ENCODE results near the gene SIK3.

The SIK3 gene

DNA sequence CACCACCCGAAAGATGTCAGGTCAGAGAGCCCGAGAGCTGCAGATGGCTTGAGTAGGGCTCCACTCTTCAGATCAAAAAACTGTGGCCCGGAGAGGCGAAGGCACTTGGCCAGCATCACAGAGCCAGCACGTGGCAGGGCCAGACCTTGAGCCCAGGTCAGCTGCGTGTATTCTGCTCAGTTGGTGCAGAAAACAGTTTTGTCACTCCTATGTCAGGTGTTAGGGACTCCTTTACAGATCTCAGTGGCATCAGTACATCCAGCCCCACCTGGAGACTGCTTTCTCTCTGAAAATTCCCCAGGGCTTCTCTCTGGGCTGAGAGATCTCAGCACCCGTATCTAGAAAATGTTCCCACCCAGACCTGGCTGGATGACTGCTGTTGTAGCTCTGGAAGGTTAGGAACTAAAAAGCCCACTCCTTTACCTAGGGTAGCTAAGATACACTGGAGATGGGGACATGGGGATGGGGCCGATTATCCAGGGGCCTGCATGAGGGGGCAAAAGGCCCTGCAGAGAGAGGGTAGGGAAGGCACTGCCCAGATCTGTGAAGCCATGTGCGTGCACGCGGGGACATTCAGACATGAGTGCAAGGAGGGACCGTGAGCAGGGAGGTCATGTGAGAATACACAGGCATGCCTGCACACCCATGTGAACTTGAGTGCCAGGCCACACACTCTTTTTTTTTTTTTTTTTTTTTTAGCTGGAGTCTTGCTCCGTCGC is 264.3 kb downstream of the SIK3 start:
- no peak for DNase-seq

DNA sequence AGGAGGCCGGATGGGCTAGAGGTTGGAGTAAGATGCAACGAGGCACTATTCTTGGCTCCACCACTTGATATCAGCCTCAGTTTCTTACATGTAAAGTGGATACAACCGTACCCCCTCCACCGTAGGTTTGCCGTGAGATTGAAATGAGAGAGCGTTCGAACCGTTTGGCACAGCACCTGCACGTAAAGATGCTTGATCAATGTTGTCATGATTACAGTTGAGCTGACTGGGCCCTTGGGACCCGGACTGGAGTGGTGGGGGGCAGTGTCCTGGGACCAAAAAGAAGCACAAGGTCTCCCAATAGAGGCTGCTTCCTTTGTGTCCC is 264.8 kb downstream of the SIK3 start:
- DNase-seq = no peak

DNA sequence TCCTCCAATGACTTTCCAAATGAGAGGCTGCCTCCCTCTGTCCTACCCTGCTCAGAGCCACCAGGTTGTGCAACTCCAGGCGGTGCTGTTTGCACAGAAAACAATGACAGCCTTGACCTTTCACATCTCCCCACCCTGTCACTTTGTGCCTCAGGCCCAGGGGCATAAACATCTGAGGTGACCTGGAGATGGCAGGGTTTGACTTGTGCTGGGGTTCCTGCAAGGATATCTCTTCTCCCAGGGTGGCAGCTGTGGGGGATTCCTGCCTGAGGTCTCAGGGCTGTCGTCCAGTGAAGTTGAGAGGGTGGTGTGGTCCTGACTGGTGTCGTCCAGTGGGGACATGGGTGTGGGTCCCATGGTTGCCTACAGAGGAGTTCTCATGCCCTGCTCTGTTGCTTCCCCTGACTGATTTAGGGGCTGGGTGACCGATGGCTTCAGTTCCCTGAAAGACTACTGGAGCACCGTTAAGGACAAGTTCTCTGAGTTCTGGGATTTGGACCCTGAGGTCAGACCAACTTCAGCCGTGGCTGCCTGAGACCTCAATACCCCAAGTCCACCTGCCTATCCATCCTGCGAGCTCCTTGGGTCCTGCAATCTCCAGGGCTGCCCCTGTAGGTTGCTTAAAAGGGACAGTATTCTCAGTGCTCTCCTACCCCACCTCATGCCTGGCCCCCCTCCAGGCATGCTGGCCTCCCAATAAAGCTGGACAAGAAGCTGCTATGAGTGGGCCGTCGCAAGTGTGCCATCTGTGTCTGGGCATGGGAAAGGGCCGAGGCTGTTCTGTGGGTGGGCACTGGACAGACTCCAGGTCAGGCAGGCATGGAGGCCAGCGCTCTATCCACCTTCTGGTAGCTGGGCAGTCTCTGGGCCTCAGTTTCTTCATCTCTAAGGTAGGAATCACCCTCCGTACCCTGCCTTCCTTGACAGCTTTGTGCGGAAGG is 265.6 kb downstream of the SIK3 start:
- DNase-seq = no peak

DNA sequence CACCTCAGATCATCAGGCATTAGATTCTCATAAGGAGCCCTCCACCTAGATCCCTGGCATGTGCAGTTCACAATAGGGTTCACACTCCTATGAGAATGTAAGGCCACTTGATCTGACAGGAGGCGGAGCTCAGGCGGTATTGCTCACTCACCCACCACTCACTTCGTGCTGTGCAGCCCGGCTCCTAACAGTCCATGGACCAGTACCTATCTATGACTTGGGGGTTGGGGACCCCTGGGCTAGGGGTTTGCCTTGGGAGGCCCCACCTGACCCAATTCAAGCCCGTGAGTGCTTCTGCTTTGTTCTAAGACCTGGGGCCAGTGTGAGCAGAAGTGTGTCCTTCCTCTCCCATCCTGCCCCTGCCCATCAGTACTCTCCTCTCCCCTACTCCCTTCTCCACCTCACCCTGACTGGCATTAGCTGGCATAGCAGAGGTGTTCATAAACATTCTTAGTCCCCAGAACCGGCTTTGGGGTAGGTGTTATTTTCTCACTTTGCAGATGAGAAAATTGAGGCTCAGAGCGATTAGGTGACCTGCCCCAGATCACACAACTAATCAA is 266.4 kb downstream of the SIK3 start:
- no peak for DNase-seq

DNA sequence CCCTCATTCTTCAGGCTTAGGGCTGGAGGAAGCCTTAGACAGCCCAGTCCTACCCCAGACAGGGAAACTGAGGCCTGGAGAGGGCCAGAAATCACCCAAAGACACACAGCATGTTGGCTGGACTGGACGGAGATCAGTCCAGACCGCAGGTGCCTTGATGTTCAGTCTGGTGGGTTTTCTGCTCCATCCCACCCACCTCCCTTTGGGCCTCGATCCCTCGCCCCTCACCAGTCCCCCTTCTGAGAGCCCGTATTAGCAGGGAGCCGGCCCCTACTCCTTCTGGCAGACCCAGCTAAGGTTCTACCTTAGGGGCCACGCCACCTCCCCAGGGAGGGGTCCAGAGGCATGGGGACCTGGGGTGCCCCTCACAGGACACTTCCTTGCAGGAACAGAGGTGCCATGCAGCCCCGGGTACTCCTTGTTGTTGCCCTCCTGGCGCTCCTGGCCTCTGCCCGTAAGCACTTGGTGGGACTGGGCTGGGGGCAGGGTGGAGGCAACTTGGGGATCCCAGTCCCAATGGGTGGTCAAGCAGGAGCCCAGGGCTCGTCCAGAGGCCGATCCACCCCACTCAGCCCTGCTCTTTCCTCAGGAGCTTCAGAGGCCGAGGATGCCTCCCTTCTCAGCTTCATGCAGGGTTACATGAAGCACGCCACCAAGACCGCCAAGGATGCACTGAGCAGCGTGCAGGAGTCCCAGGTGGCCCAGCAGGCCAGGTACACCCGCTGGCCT is 267.9 kb downstream of the SIK3 start:
- DNase-seq = no peak

DNA sequence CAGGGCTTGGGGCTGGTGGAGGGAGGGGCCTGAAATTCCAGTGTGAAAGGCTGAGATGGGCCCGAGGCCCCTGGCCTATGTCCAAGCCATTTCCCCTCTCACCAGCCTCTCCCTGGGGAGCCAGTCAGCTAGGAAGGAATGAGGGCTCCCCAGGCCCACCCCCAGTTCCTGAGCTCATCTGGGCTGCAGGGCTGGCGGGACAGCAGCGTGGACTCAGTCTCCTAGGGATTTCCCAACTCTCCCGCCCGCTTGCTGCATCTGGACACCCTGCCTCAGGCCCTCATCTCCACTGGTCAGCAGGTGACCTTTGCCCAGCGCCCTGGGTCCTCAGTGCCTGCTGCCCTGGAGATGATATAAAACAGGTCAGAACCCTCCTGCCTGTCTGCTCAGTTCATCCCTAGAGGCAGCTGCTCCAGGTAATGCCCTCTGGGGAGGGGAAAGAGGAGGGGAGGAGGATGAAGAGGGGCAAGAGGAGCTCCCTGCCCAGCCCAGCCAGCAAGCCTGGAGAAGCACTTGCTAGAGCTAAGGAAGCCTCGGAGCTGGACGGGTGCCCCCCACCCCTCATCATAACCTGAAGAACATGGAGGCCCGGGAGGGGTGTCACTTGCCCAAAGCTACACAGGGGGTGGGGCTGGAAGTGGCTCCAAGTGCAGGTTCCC is 268.6 kb downstream of the SIK3 start, which contains the start of gene APOC3:
TSS of gene APOC3 (plus strand) at position 383 of the 659 bp plus-strand sequence. CDS start 676 bp downstream, outside the sequence.
- DNase-seq = no peak

DNA sequence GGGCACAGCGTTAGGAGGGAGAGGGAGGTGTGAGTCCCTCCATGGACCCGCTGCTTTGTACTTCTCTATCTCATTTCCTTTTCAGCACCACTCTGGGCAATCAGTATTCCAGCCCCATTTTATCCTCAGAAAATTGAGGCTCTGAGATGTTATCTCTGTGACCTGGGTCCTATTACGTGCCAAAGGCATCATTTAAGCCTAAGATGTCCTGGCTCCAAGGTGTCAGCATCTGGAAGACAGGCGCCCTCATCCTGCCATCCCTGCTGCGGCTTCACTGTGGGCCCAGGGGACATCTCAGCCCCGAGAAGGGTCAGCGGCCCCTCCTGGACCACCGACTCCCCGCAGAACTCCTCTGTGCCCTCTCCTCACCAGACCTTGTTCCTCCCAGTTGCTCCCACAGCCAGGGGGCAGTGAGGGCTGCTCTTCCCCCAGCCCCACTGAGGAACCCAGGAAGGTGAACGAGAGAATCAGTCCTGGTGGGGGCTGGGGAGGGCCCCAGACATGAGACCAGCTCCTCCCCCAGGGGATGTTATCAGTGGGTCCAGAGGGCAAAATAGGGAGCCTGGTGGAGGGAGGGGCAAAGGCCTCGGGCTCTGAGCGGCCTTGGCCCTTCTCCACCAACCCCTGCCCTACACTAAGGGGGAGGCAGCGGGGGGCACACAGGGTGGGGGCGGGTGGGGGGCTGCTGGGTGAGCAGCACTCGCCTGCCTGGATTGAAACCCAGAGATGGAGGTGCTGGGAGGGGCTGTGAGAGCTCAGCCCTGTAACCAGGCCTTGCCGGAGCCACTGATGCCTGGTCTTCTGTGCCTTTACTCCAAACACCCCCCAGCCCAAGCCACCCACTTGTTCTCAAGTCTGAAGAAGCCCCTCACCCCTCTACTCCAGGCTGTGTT is 269.4 kb downstream of the SIK3 start:
- DNase-seq = no peak

DNA sequence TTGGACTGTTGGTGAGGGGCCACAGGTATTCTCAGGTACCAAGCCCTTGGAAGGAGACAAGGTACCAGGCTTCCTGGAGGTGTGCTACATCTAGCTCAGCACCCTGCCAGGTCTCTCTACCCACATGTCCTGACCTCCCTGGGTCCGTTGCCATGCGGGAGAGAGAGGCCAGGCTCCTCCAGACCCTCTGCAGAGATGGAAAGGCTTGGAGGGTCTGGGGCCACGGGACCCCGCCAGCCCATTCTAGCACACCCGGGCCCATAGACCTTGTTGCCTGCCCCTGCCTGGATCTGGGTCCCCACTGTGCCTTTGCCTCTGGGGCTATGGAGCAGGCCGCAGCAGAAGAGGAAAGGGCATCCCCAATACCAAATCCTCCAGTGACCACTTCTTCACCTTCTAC is 270.8 kb downstream of the SIK3 start:
- no peak for DNase-seq

DNA sequence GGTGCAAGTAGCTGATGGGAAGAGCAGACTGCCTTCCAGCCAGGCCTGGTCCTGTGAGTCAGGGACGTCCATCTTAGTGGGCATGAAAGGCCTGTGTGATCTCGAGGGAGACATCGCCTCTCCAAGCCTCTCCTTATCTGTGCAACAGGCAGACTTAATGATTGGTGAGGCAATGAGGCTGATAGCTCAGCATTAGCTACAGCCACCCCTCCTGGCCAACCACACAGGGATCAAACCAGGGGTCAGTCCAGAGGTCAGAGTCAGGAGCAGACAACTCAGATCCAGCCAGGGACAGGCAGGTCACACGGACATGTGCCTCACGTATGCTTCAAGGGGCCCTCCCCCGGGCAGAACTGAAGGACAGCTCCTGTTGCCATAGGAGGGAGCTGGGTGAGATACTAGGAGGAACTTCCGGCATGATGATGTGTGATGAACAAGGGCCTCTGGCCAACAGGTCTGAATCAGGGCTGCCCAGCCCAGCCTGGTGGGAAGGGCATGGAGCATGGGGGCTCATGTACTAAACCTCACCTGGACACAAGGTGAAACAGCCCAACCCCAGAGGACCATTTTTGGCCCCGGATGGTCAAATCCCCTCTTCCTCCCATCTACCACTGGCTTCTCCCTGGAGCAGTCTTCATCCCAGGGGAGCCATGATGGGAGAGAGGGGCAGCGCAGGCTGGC is 271.3 kb downstream of the SIK3 start:
- no peak for DNase-seq

DNA sequence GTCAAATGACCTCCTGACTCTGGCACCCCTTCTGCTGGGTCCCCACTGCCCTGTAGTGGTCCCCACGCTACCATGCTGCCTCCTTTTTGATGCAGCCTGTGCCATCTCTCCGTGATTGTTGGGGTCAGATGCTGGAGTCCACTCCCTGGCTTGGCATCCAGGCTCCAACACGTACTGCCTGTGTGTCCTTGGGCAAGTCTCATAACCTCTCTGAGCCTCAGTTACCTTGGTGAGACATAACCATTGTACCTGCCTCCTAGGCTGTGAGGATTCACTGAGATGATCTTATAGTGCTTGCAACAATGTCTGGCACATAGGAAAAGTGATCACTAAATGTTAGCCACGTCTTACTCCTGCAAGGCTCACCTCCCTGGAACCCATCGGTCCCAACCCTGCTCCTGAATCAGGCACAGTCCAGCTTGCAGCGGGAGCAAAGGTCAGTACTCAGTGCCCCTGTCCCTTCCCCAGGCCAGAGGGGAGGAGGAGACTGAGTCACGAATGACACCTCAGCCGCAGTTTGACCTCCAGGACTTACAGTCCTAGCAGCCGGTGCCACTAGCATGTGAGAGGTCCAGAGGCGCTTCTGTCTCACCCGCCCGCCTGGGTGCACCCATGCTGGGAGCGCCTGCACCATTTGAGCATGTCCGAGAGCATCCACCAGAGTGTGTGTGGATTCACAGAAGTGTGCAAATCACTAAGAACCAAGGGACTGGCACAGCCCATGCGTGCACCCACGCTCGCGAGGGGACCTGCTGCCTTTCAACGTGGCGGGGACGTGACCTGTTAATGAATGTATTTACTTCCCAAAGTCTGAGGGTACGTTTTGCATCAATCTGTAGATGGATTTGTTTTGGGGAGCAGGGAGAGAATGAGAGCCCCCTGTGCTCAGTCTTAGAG is 272.1 kb downstream of the SIK3 start:
- no peak for DNase-seq

DNA sequence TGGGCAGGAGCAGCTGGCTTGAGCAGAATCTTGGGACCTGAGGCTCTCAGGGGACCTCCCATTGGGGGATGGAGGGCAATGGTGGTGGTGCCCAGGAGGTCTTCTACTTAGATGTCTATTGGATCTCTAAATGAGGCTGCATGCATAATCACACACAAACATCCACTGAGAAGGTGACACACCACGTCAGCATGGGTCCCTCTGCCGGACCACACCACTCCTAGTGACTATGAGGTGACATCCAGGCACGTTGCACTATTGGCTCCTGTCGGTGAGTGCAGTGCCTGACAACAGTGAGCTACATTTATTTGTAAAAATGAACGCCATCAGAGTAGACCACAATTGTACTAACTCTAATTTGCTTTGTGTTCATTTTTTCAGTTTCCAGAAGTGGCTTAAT is 272.8 kb downstream of the SIK3 start:
- DNase-seq = no peak

DNA sequence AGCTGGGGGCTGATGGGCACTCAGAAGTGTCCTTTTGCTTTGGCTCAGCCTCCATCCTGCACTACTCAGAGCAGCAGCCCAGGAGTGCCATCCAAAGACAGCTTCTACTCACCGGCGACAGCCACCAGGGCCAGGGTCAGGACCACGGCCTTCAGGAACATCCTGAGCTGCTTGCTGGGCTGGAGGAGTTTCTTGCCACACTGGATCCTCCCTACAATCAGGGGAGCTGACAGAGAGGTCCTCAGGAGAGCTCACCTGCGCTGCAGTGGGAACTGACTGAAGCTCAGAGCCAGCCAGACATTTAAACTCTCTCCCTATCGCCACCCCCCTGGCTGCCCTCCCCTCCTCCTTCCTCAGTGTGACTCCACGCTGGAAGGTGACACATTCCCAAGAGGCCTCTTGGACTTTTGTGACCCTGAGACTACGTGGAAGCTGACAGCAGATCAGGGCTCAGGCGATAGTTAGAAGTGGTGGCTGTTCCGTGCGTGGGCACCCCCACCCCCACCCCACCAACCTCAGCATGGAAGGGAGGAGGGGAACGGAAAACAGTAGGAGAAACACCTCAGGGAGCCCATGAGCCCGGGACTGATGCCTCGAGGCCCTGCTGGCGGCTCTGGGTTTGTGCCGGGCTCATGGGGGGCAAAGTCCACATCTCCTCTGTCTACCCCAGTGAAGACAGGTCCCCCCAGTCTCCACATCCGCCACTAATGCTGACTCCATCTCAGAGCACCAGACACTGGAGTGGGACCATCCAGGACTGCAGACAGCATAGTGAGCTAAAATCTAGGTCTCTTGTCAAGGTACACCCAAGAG is 275.0 kb downstream of the SIK3 start, which contains the start of gene APOA4:
TSS of gene APOA4 (minus strand) at position 274 of the 813 bp plus-strand sequence. CDS start at position 161, 113 bp downstream.
- DNase-seq = no peak

DNA sequence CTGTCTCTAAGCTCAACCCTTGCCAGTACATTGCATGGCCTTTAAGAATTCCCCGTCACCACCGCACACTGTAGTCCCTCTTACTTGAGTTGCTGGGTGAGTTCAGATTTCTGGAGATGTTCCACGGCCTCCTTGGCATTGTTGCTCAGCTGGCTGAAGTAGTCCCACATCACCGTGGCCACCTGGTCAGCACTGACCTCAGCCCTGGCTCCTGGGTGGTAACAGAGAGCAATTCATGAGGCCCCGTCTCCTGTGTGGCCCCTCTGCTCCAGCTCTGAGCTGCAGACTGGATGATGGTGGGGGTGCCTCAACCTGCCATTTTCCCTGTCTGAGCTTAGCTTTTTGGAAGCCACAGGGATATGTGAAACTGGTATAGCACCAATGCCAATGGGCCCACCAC is 275.7 kb downstream of the SIK3 start:
- DNase-seq = no peak

DNA sequence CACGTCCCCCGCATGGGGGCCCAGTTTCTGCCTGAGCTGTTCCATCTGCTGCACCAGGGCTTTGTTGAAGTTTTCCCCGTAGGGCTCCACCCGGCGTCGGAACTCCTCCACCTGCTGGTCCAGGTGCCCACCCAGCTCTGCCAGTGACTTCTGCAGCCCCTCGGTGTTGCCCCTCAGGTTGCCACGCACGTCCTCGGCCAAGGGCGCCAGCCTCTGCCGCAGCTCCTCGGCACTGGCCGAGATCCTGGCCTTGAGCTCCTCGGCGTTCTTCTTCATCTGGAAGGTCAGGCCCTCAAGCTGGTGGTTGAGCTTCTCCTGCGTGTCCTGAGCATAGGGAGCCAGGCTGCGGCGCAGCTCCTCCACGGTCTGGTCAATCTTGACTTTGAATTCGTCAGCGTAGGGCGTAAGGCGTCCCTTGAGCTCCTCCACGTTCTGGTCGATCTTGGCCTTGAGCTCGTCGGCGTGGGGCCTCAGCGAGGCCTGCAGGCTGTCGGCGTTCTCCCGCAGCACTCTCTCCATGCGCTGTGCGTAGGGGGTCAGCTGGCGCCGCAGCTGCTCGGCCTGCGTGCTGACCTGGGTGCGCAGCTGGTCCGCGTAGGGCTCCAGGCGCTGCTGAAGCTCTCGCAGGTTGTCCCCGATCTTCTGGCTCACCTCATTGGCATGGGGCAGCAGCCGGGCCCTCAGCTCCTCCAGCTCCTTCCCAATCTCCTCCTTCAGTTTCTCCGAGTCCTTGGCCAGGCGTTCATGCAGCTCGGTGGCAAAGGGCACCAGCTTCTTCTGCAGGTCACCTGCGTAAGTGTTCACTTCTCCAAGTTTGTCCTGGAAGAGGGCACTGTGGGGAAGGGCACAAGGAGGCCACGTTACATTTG is 276.9 kb downstream of the SIK3 start:
- DNase-seq = no peak

DNA sequence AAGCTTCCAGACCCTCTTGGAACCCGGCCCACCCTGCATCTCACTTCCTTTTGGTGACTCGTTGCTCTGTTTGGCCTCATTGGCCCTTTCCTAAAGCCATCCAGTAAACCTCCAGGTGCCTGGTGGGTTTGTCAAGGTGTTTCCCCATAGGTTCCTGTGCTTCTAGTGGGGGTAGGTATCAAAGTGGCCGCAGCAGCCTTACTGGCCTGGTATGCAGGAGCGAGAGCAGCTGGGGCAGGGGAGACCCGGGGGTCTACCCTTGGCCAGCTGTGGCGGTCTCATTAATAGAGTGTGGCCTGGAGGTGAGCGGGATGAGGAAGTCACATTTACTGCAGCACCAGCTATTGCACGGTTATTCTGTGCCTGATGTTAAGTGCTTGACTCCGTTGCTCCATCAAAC is 279.2 kb downstream of the SIK3 start:
- no peak for DNase-seq

DNA sequence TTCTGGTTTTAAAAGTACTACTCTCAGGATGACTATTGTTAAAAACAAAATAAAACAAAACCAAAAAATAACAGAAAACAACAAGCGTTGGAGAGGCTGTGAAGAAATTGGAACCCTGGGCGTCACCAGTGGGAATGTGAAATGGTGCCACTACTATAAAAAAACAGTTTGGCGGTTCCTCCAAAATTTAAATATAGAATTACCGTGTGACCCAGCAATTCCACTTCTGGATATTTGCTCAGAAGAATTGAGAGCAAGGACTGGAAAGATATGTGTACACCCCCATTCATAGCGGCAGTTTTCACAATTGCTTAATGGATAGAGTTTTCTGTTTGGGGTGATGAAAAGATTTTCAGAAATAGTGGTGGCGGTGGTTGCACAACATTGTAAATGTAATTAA is 283.7 kb downstream of the SIK3 start:
- no peak for DNase-seq

DNA sequence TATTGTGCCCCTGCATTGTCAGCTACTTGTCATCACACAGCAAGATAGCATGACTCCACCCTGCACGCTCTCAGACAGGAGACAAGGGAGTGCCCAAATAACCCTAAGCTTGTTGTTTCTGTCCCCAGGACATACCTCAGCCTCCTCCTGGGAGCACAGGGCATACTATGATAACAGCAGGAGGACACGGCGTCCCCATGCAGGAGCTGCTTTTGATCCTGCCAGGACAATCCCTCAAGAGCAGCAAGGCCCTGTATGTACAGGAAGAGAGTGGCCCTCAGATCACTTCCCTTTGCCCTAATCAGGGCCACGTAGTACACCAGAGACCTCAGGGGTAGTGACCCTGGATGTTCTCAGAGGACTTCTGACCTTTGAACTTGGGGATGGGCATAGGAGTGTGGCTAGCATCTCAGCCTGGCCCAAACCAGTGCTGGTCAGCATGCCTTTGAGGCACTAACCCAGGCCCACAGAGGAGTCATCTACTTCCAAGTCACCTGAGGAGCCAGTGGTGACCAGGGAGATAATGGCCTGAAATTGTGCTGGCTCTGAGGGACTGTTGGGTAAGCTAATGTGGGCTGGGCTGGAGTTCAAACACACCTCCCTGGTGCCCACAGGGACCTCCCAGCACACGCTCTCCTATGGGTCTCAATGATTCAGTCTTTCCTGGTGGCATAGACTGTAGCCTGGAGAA is 284.3 kb downstream of the SIK3 start:
- DNase-seq = no peak

Measured in DMS79 treated with DMSO at 0.1 percent for 48 hours (cell line).